Astrocyte (in vitro differentiated cells and primary cell): ENCODE results near the gene IQCM. TPM values are rescaled to one million over a fixed set of nuclear protein-coding genes. Genes with fewer than 3 reads are reported as not detected.

Source experiments
- DNase-seq: peaks from one replicate; pipeline ENCODE4 v3.0.0-alpha.2; 2010; ENCODE audit warnings: low read depth
- FAIRE-seq: peaks from 2 replicates; lab custom pipeline; 2011; peaks lifted over from hg19 to GRCh38; lab: Jason Lieb, UNC
- H2AFZ ChIP-seq: 2 replicates; pipeline ENCODE4 v1.6.0; 2012; ENCODE audit warnings: low read depth, low read length, inconsistent platforms
- H3K27ac ChIP-seq: 2 replicates; pipeline ENCODE4 v1.5.1; 2011; ENCODE audit warnings: low read depth, low read length, inconsistent platforms
- H3K27me3 ChIP-seq: 2 replicates; pipeline ENCODE4 v1.6.0; 2011; ENCODE audit warnings: low read length, inconsistent platforms; ENCODE audit not compliant: insufficient read depth
- H3K36me3 ChIP-seq: 2 replicates; pipeline ENCODE4 v1.5.1; 2011; ENCODE audit warnings: low read length, inconsistent platforms; ENCODE audit not compliant: insufficient read depth
- H3K4me1 ChIP-seq: 2 replicates; pipeline ENCODE4 v1.5.1; 2011; ENCODE audit warnings: low read length, inconsistent platforms; ENCODE audit not compliant: insufficient read depth
- H3K4me2 ChIP-seq: 2 replicates; pipeline ENCODE4 v1.6.0; 2012; ENCODE audit warnings: low read length, inconsistent platforms
- H3K4me3 ChIP-seq: 2 replicates; pipeline ENCODE4 v1.5.1; 2011; ENCODE audit warnings: low read depth, mild to moderate bottlenecking, low read length, inconsistent platforms; ENCODE audit not compliant: insufficient read depth
- H3K79me2 ChIP-seq: 2 replicates; pipeline ENCODE4 v1.6.0; 2012; ENCODE audit warnings: mild to moderate bottlenecking, low read length, inconsistent platforms; ENCODE audit not compliant: insufficient read depth
- H3K9ac ChIP-seq: 2 replicates; pipeline ENCODE4 v1.6.0; 2012; ENCODE audit warnings: mild to moderate bottlenecking, low read length, inconsistent platforms
- H3K9me3 ChIP-seq: 2 replicates; pipeline ENCODE4 v1.5.1; 2012; ENCODE audit warnings: low read depth, mild to moderate bottlenecking, low read length, inconsistent platforms; ENCODE audit not compliant: insufficient read depth
- H4K20me1 ChIP-seq: 2 replicates; pipeline ENCODE4 v1.6.0; 2012; ENCODE audit warnings: low read length, inconsistent platforms; ENCODE audit not compliant: insufficient read depth
- H3K27ac Mint-ChIP-seq: one replicate; pipeline ENCODE4 v1.8.0; 2021; ENCODE audit warnings: mild to moderate bottlenecking, mixed read lengths; ENCODE audit not compliant: unreplicated experiment
- H3K27me3 Mint-ChIP-seq: one replicate; pipeline ENCODE4 v1.8.0; 2021; ENCODE audit warnings: low read depth, mixed read lengths; ENCODE audit not compliant: unreplicated experiment
- H3K36me3 Mint-ChIP-seq: one replicate; pipeline ENCODE4 v1.8.0; 2021; ENCODE audit warnings: low read depth, mixed read lengths; ENCODE audit not compliant: unreplicated experiment
- H3K4me1 Mint-ChIP-seq: one replicate; pipeline ENCODE4 v1.8.0; 2021; ENCODE audit warnings: low read depth, mixed read lengths; ENCODE audit not compliant: unreplicated experiment
- H3K4me3 Mint-ChIP-seq: one replicate; pipeline ENCODE4 v1.8.0; 2021; ENCODE audit warnings: mild to moderate bottlenecking, moderate library complexity, mixed read lengths; ENCODE audit not compliant: unreplicated experiment
- H3K9me3 Mint-ChIP-seq: one replicate; pipeline ENCODE4 v1.8.0; 2021; ENCODE audit warnings: mild to moderate bottlenecking, mixed read lengths; ENCODE audit not compliant: unreplicated experiment
- EZH2 ChIP-seq: IDR thresholded peaks from 2 replicates; pipeline ENCODE4 v1.6.1; 2012; ENCODE audit warnings: mild to moderate bottlenecking, low read length, inconsistent platforms; ENCODE audit not compliant: insufficient read depth
- total RNA-seq: library from RNA; stranded (reverse); gene quantifications from 2 replicates; pipeline ENCODE4 v1.2.1, GENCODE V29; 2021
- TF ChIP-seq, protein P1 (sequence below): IDR thresholded peaks from 2 replicates; pipeline ENCODE4 v1.5.1; 2011; ENCODE audit warnings: low read depth, mild to moderate bottlenecking, inconsistent platforms, low read length, moderate library complexity; ENCODE audit not compliant: insufficient read depth

The IQCM gene
- total RNA-seq, 1 donor from 2014 or later, result 0.11 TPM

DNA sequence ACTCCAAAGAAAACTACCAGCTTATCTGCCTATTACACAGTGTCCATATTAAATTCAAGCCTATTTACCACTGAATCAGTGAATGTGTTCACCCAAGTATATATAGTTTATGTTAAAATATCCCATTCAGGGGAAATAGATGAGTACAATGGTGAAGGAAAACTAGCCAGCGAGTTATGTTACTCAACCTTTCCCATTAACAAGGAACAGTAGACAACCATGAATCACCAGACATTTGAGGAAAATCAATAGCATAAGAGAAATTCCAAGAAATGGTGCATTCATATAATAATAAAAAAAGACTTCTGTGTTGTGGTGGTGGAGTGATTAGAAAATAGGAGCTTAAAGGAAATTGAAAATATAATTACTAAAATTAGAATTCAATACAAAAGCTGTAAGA lies 21.3 kb downstream of the IQCM start:
- Histone ChIP-seq H4K20me1 (no peaks in the 10 kb centered on the region), H2AFZ (no peak overlapping the region), H3K4me1 (no peaks in the 10 kb centered on the region), H3K79me2 (no peaks in the 10 kb centered on the region), H3K9me3 (no peaks in the 10 kb centered on the region), H3K36me3 (no peaks in the 10 kb centered on the region), H3K27me3 (no peaks in the 10 kb centered on the region), H3K27ac (no peak overlapping the region), H3K4me3 (no peak overlapping the region), H3K4me2 (no peak overlapping the region), H3K9ac (no peak overlapping the region)
- Mint-ChIP-seq H3K4me3 (no peak overlapping the region), H3K4me1 (peaks cover 30% of the 10 kb centered on the region), H3K27ac (peak overlapping the region; percentile 87), H3K27me3 (no peaks in the 10 kb centered on the region), H3K9me3 (no peaks in the 10 kb centered on the region), H3K36me3 (no peaks in the 10 kb centered on the region)
- TF ChIP-seq, protein P1, sequence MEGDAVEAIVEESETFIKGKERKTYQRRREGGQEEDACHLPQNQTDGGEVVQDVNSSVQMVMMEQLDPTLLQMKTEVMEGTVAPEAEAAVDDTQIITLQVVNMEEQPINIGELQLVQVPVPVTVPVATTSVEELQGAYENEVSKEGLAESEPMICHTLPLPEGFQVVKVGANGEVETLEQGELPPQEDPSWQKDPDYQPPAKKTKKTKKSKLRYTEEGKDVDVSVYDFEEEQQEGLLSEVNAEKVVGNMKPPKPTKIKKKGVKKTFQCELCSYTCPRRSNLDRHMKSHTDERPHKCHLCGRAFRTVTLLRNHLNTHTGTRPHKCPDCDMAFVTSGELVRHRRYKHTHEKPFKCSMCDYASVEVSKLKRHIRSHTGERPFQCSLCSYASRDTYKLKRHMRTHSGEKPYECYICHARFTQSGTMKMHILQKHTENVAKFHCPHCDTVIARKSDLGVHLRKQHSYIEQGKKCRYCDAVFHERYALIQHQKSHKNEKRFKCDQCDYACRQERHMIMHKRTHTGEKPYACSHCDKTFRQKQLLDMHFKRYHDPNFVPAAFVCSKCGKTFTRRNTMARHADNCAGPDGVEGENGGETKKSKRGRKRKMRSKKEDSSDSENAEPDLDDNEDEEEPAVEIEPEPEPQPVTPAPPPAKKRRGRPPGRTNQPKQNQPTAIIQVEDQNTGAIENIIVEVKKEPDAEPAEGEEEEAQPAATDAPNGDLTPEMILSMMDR, result no peak
- TF ChIP-seq EZH2, result no peak
- FAIRE-seq (no peak), DNase-seq (peak; percentile 27)

DNA sequence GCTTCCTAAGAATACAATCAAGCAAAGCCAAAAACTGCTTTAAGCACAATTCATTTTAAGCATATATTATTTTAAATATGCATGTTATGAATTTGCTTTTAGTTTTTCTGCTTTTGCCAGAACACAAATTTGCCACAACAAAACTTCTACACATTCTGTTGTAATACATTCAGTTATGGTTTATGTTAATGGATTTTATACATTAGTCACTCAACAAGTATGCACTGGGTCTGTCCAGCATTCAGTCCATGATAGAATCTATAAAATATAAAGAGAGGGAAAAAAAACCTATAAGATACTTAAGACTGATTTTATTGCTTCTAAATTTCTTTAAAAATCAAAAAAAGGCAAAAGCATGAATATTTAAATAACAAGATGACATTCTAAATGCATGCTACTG lies 22.2 kb downstream of the IQCM start:
- Histone ChIP-seq H3K9ac (no peak overlapping the region), H3K4me2 (no peak overlapping the region), H2AFZ (no peak overlapping the region), H3K27me3 (no peaks in the 10 kb centered on the region), H3K4me1 (no peaks in the 10 kb centered on the region), H3K4me3 (no peak overlapping the region), H3K27ac (no peak overlapping the region), H3K9me3 (no peaks in the 10 kb centered on the region), H4K20me1 (no peaks in the 10 kb centered on the region), H3K36me3 (no peaks in the 10 kb centered on the region), H3K79me2 (no peaks in the 10 kb centered on the region)
- Mint-ChIP-seq H3K27ac (peak overlapping the region; percentile 87), H3K36me3 (no peaks in the 10 kb centered on the region), H3K9me3 (no peaks in the 10 kb centered on the region), H3K27me3 (no peaks in the 10 kb centered on the region), H3K4me3 (no peak overlapping the region), H3K4me1 (peaks cover 30% of the 10 kb centered on the region)
- TF ChIP-seq, protein P1, result no peak
- no peak for TF ChIP-seq EZH2
- DNase-seq (peak; percentile 21), FAIRE-seq (no peak)

DNA sequence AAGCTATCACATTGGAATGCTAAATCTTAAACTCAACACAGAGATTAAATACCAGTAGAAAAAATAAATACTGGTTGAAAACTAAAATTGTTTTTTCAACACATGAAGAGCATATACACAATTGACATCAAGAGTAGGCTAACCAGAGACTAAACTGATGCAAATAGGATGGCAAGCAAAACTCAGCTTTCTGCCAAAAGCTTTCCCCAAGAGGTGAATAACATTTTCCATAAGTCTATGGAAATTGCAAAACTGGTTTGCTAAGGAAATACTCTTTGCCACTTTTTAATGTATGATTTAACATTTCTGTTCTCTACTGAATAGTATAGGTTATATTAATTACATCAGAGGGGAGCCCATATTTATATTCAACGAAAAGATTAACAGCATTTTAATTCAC lies 23.8 kb downstream of the IQCM start:
- FAIRE-seq (no peak), DNase-seq (no peak)
- Mint-ChIP-seq H3K4me3 (no peak overlapping the region), H3K9me3 (no peaks in the 10 kb centered on the region), H3K36me3 (no peaks in the 10 kb centered on the region), H3K27me3 (no peaks in the 10 kb centered on the region), H3K27ac (no peak overlapping the region), H3K4me1 (peaks cover 27% of the 10 kb centered on the region)
- Histone ChIP-seq H3K27me3 (no peaks in the 10 kb centered on the region), H3K36me3 (no peaks in the 10 kb centered on the region), H3K4me3 (no peak overlapping the region), H3K27ac (no peak overlapping the region), H3K4me2 (no peak overlapping the region), H3K9ac (no peak overlapping the region), H4K20me1 (no peaks in the 10 kb centered on the region), H2AFZ (no peak overlapping the region), H3K9me3 (no peaks in the 10 kb centered on the region), H3K4me1 (no peaks in the 10 kb centered on the region), H3K79me2 (no peaks in the 10 kb centered on the region)
- TF ChIP-seq, protein P1, result no peak
- TF ChIP-seq EZH2, result no peak
